DND-41 (cell line): Measurements from ENCODE around the gene OR2F2.

Experiments used
- ATAC-seq: fragments of 200-7000 bp; cut with Tn5 transposase; 3 replicates; pipeline ENCODE4 v1.9.1; 2021; ENCODE audit warnings: low read depth; ENCODE audit not compliant: insufficient read depth
- DNase-seq: peaks from one replicate; pipeline ENCODE4 v3.0.0-alpha.2; 2020
- H2AFZ ChIP-seq: 2 replicates; pipeline ENCODE4 v1.6.0; 2012; ENCODE audit warnings: low read depth, low read length
- H3K27ac ChIP-seq: 2 replicates; pipeline ENCODE4 v1.5.1; 2012; ENCODE audit warnings: low read length, inconsistent platforms
- H3K27me3 ChIP-seq: fragments of 200-600 bp; sonication (generic); 2 replicates; pipeline ENCODE4 v1.6.0; 2012; ENCODE audit warnings: low read length, mild to moderate bottlenecking, inconsistent platforms; ENCODE audit not compliant: insufficient read depth, poor library complexity
- H3K36me3 ChIP-seq: 2 replicates; pipeline ENCODE4 v1.5.1; 2012; ENCODE audit warnings: low read length, inconsistent platforms; ENCODE audit not compliant: insufficient read depth
- H3K4me1 ChIP-seq: 2 replicates; pipeline ENCODE4 v1.5.1; 2012; ENCODE audit warnings: mild to moderate bottlenecking, low read length; ENCODE audit not compliant: insufficient read depth
- H3K4me2 ChIP-seq: 2 replicates; pipeline ENCODE4 v1.6.0; 2012; ENCODE audit warnings: mild to moderate bottlenecking, moderate library complexity, low read length, inconsistent platforms; ENCODE audit not compliant: insufficient read depth
- H3K4me3 ChIP-seq, 2 experiments: fragments of 200-600 bp in 1 of 2; shearing (Covaris generic) in 1 of 2; 2 replicates each; pipeline ENCODE4 v1.5.1; 2012 to 2016; ENCODE audit warnings: inconsistent platforms in 2 of 2, low read length in 2 of 2, mild to moderate bottlenecking in 2 of 2, low read depth in 1 of 2, moderate library complexity in 1 of 2
- H3K79me2 ChIP-seq: 2 replicates; pipeline ENCODE4 v1.6.0; 2012; ENCODE audit warnings: low read length, inconsistent platforms; ENCODE audit not compliant: insufficient read depth
- H3K9ac ChIP-seq: 2 replicates; pipeline ENCODE4 v1.6.0; 2012; ENCODE audit warnings: low read depth, mild to moderate bottlenecking, inconsistent platforms, low read length, moderate library complexity
- H3K9me3 ChIP-seq: 2 replicates; pipeline ENCODE4 v1.5.1; 2012; ENCODE audit warnings: low read length, moderate library complexity, mild to moderate bottlenecking, inconsistent platforms; ENCODE audit not compliant: insufficient read depth, severe bottlenecking
- H4K20me1 ChIP-seq: 2 replicates; pipeline ENCODE4 v1.6.0; 2012; ENCODE audit warnings: low read length; ENCODE audit not compliant: insufficient read depth
- EZH2 ChIP-seq: IDR thresholded peaks from 3 replicates; pipeline ENCODE4 v1.6.1; 2012; ENCODE audit warnings: borderline replicate concordance, low read depth, mild to moderate bottlenecking, moderate library complexity, low read length, inconsistent platforms; ENCODE audit not compliant: severe bottlenecking
- TF ChIP-seq, protein P1 (sequence below): IDR thresholded peaks from 2 replicates; pipeline ENCODE4 v1.5.1; 2012; ENCODE audit warnings: borderline replicate concordance, low read length, moderate library complexity, mild to moderate bottlenecking; ENCODE audit not compliant: poor library complexity, severe bottlenecking; ENCODE audit errors: extremely low read depth

OR2F2 gene

DNA sequence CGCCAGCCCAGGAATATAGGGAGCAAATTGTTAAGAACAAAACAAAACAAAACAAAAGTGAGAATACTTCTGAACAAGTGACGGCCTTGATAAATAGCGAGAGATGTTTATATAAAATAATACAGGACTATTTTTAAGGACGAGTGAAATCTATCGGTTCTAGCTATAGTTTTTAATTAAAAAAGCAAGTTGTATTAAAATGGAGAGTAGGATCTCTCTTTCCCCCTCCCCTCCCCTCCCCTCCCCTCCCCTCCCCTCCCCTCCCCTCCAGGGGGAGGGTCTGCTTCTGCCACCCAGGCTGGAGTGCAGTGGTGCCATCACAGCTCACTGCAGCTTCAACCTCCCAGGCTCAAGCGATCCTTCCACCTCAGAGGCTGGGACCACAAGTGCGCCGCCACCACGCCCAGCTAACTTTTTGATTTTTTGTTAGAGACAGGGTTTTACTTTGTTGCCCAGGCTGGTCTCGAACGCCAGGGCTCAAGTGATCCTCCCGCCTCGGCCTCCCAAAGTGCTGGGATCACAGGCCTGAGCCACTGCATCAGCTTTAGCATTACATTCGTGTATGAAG is 32.6 kb upstream of the OR2F2 start:
- peak overlapping the region; percentile 78 for H2AFZ ChIP-seq
- DNase-seq, result peak; percentile 35
- peak overlapping the region; percentile 75; the same call in 1 of the 2 replicates for H3K9ac ChIP-seq
- peaks cover 27% of the 10 kb centered on the region for H3K4me1 ChIP-seq
- peak overlapping the region; percentile 68 to 82; a peak in 3 of 4 replicates for H3K4me3 ChIP-seq
- no peaks in the 10 kb centered on the region for H3K9me3 ChIP-seq
- peaks cover 44% of the 10 kb centered on the region for H3K79me2 ChIP-seq
- peak overlapping the region; percentile 89; the same call in 1 of the 2 replicates for H3K27ac ChIP-seq
- no peak for ATAC-seq
- H3K36me3 ChIP-seq, result no peaks in the 10 kb centered on the region
- TF ChIP-seq EZH2, result no peak
- TF ChIP-seq, protein P1, sequence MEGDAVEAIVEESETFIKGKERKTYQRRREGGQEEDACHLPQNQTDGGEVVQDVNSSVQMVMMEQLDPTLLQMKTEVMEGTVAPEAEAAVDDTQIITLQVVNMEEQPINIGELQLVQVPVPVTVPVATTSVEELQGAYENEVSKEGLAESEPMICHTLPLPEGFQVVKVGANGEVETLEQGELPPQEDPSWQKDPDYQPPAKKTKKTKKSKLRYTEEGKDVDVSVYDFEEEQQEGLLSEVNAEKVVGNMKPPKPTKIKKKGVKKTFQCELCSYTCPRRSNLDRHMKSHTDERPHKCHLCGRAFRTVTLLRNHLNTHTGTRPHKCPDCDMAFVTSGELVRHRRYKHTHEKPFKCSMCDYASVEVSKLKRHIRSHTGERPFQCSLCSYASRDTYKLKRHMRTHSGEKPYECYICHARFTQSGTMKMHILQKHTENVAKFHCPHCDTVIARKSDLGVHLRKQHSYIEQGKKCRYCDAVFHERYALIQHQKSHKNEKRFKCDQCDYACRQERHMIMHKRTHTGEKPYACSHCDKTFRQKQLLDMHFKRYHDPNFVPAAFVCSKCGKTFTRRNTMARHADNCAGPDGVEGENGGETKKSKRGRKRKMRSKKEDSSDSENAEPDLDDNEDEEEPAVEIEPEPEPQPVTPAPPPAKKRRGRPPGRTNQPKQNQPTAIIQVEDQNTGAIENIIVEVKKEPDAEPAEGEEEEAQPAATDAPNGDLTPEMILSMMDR, result no peak
- peak overlapping the region; percentile 77 for H3K4me2 ChIP-seq
- H3K27me3 ChIP-seq, result no peaks in the 10 kb centered on the region
- H4K20me1 ChIP-seq, result peaks cover 12% of the 10 kb centered on the region; the same call in 1 of the 2 replicates

DNA sequence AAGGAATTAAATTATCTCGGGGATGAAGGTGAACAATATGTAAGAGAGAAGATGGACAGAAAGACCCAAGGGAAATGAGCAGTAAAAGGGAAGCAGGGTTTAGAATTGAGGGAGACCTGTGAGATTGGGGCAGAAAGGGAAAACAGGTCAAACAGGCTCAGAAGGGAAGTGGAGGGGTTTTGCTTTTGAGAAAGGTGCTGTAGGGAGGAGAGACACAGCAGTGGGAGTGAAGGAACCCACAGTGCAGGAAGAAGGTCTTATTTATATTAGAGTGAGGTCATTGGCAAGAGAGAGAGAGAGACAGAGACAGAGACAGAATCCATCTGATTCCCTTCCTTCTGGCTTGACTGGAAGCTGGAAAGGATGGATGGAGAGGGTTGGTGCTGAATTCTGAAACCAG is 29.5 kb upstream of the OR2F2 start:
- Histone ChIP-seq H3K4me2 (no peak overlapping the region), H3K79me2 (peaks cover 15% of the 10 kb centered on the region), H3K9me3 (no peaks in the 10 kb centered on the region), H3K9ac (no peak overlapping the region), H3K4me3 (no peak overlapping the region), H4K20me1 (peaks cover 5% of the 10 kb centered on the region; the same call in 1 of the 2 replicates), H3K4me1 (peaks cover 13% of the 10 kb centered on the region), H3K27me3 (peaks cover 6% of the 10 kb centered on the region), H3K36me3 (no peaks in the 10 kb centered on the region), H3K27ac (no peak overlapping the region), H2AFZ (no peak overlapping the region)
- DNase-seq (no peak), ATAC-seq (no peak)
- TF ChIP-seq EZH2, result no peak
- TF ChIP-seq, protein P1, result no peak

DNA sequence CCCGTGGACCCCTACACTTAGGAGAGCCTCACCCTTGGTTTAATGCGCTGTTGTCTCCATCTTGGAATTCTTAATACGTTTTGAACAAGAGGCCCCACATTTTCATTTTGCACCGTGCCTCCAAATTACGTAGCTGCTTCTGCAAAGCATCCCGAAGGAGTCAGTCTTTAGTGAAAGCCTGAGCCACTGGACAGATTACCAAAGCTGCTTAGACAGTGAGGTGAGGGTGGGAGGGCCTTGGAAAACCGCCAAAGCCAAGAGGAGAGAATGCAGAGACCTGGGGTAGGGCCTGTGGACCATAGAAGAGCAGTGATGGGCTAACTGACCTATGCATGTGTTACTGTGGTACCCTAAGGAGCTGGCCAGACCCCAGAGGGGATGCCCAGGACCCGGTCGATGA is 28.9 kb upstream of the OR2F2 start:
- Histone ChIP-seq H3K9me3 (no peaks in the 10 kb centered on the region), H3K27me3 (peaks cover 8% of the 10 kb centered on the region), H3K4me1 (peaks cover 7% of the 10 kb centered on the region), H3K9ac (no peak overlapping the region), H3K4me3 (no peak overlapping the region), H3K79me2 (peaks cover 8% of the 10 kb centered on the region), H3K36me3 (no peaks in the 10 kb centered on the region), H2AFZ (no peak overlapping the region), H4K20me1 (peaks cover under 1% of the 10 kb centered on the region; the same call in 1 of the 2 replicates), H3K4me2 (no peak overlapping the region), H3K27ac (no peak overlapping the region)
- DNase-seq (no peak), ATAC-seq (no peak)
- TF ChIP-seq, protein P1, result no peak
- no peak for TF ChIP-seq EZH2
